ENCODE results near the gene TMEM220.
A peak's percentile ranks its signal among the peaks of the same experiment; 100 is the strongest.
"Not testable (repeated sequence)": the region's sequence is repeated elsewhere in the genome, so short reads cannot be mapped to it uniquely, and the experiment has no call there.

Gene TMEM220

GRCh38 chr17:10727192-10727591 is 2.6 kb downstream of the TMEM220 start:
- no peak for DNase-seq

DNA sequence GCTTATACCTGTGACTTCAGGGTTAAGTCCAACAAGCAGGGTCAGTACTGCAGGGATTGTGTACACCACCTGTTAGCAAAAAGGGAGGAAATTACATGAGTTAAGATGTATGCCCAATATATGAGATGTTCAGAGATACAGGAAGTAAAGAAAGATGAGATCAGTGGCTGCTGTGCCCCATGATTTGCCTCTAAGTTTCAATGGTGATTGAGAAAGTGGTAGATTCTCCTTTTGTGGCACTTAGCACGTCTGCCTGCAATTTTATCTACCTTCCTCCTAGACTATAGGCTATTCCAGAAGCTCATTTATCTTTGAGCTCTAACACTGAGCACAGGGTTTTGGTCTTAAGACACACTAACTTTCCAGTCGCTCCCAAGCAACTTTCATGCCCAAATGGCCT is 3.6 kb downstream of the TMEM220 start:
- DNase-seq = no peak

GRCh38 chr17:10725262-10725661 is 4.6 kb downstream of the TMEM220 start:
- no peak for DNase-seq

DNA sequence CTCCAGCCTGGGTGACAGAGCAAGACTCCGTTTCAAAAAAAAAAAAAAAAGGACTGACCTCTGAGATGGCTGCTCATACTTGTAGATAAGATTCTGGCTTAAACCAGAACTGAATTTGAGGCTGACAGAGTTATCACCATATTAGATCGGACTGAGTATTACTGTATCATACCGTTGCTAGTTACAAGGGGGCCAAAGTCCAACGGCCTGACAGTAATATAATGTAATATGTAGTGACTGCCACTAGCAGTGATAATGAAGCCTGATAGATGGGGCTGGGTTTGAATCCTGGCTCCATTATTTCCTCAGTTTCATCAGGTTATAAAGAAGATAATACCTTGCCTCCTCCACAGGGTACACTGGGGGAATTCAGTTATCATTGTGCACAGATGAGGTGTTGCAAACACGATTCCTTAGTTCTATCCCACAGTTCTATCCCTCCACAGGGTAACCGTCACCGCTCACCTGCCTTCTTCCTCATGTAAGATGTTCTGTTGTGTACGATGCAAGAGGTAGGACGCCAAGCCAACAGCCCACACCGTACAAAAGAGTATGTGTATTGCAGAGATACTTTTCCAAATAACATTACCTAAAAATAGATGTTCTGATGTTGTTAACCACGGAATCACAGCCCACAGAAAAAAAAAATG is 5.2 kb downstream of the TMEM220 start:
- DNase-seq = no peak

DNA sequence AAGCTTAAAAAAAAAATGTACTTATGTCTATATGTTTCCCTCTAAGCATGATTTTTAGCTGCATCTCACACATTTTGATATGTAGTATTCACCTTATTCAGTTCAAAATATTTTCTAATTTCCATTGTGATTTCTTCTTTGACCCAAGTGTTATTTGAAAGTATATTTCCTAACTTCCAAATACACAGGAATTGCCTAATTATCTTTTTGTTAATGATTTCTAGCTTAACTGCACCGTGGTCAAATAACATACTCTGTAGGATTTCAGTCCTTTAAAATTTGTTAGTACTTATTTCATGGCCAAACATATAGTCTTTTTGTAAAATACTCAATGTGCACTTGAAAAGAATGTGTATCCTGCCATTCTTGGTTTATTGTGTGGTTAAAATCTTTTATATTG is 11.3 kb downstream of the TMEM220 start:
- DNase-seq = no peak

- DNase-seq = no peak
These were observed 13.6 kb downstream of the TMEM220 start for GRCh38 chr17:10716218-10716617.

GRCh38 chr17:10713318-10713717 is 16.5 kb downstream of the TMEM220 start:
- no peak for DNase-seq

- no peak for DNase-seq
These were observed 24.1 kb downstream of the TMEM220 start for GRCh38 chr17:10705727-10706126.

DNA sequence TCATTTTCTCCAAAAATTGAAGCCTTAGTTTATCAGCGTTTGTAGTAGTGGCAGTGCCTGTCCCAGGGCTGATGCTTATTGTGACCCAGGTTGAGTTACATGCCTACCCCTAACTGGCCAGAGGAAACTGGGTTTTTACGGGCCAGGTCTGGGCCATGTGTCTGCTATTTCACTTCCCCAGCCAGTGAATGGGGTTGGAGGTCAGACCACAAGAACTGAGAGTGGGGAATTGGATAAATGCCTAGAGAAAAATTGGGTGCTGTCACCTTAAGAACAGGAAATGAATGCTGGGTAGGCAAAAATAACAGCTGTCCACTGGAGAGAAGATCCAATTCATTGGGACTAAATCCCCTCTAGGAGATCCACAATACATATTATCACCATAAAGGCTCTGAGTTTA is 27.2 kb downstream of the TMEM220 start:
- DNase-seq = no peak

GRCh38 chr17:10699856-10700255 is 30.0 kb downstream of the TMEM220 start:
- peak; percentile 9 for DNase-seq

DNA sequence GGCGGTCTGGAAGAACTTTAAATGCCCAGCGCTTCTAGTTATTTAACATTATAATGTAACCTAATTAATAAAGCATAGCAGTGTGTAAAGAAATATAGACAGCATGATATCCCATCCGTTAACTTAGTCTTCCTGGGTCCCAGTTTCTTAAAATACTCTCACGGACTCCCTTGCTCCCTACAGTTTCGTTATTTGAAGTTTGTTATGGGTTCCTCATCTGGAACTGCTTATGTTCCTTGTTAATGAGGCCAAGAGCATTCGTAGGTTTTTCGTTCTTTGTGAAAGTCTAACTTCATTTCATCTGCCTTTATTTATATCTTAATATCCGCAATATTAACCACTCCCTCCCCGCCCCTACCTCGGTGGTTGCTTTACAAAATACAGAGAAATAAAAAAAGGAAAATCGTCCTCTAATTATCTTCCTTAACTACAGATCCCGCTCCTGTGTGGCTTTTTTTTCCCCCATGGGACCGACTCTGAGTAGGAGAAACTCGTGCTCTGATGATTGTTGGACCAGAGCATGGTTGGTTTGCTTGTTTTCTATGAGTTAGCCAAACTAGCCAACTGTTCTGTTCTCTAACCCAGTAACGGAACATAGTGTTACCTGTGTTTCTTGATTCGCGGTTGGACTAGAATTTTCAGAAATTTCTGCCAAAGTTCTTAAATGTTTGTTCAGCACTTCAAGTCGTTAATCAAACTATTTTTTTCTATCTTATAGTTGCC is 31.6 kb downstream of the TMEM220 start:
- no peak for DNase-seq

DNA sequence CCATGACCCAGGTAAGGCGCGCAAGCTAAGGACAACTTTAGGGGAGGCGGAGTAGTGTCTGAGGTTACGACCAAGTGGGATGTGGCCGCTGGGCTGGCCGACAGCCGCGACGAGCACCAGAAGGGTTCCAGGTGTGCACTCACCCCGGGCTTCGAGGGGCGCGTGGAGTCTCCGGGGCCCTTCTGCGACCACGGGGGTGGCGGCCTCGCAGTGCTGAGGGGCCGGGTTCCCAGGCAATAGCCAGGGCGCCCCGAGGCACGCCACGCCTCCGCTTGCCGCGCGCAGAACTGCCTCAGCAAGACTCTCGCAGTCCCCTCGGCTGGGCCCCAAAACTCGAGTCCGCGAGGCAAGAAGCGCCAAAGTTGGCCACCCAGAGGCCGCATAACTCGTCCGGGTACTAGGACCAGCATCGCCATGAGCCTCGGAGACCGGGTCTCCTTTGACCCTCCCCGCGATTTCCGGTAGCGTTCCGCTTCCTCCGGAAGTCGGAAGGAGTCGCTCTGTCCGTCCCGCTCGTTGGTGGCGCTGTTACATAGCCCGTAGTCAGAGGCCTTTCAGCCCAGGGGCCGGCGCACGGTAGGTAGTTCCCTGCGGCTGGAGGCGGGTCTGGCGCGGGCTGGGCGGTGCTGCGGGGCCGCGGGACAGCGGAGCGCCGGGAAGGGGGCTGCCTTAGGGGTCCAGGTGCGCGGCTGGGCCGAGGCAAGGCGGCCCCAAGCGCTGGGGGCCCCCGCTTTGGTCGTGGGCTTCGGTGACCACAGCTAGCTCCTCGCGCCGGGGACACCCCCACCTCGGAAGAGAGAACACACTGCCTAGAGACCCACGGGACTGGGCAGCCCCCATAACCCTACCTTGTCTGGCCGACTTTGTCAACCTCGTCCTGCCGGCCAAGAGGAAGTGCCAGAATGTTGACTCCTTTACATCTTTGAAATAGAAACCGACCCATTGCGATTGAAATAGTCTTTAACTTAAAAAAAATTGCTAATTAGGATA is 32.4 kb downstream of the TMEM220 start, which contains the start of the genes ADPRM and SCO1:
TSS of gene ADPRM (plus strand) at position 503 of the 990 bp plus-strand sequence. CDS start 7,333 bp downstream, outside the sequence.
TSS of gene SCO1 (minus strand) at position 442 of the 990 bp plus-strand sequence. CDS start at position 416, 26 bp downstream.
- DNase-seq = peak; percentile 86

GRCh38 chr17:10695875-10696407 is 33.9 kb downstream of the TMEM220 start:
- DNase-seq = not testable (repeated sequence)

DNA sequence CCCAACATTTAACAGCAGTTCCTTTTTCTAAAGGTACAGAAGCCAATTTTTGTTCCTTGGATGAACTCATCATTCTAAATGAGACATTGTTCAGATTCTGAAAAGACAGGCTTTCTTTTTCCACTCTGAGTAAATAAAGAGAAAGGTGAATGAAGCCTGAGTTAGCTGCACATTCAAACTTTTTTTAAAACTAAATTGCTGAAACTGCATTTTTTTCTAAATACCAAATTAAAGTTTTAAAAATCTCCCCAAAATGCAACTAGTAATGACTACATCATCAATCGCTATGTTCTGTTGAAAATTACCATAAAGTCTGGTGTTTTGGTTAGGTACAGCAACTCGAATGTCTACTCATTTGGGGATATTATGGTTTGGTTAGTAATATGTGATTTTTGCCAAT is 42.3 kb downstream of the TMEM220 start:
- DNase-seq = no peak

- DNase-seq = no peak
These were observed 46.0 kb downstream of the TMEM220 start for GRCh38 chr17:10683853-10684252.

GRCh38 chr17:10681866-10682446 is 47.9 kb downstream of the TMEM220 start:
- DNase-seq = no peak

DNA sequence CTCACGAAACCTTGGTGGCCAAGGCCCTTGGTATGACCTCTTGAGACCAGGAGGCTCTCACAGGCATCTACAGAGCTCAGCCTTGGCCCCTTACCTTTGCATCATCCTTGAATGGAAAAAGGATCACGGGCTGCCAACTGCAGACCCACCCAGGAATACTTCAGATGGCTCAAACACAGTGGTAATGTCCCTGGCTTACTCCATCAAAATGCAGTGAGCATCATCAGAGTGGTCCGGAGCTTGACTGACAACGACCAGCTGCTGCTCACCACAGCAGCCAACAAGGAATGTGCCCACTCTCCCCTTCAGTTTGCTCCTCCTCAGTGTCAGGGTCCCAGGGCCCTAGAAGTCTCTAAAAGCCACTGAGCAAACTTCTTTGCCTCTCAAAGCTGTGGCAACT is 55.1 kb downstream of the TMEM220 start:
- no peak for DNase-seq

- no peak for DNase-seq
These were observed 56.5 kb downstream of the TMEM220 start for GRCh38 chr17:10673312-10673711.

DNA sequence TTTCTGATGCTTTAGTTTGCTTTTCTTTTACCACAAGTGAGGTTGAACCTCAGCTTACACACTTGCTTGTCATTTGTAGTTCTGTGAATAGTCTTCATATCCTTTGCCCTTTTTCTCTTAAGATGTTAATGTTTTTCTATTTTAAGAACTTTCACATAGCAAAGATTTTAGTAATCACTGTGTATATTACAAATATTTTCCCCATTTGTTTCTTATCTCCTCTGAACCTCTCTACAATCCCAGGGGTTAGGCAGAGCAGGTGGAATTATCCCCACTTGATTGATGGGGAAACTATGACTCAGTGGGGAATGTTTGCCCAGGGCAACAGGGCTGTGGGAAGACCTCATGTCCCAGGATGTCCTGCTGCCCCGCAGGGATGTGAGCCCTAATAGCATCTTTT is 61.0 kb downstream of the TMEM220 start:
- DNase-seq = no peak

GRCh38 chr17:10666906-10667305 is 62.9 kb downstream of the TMEM220 start:
- no peak for DNase-seq

DNA sequence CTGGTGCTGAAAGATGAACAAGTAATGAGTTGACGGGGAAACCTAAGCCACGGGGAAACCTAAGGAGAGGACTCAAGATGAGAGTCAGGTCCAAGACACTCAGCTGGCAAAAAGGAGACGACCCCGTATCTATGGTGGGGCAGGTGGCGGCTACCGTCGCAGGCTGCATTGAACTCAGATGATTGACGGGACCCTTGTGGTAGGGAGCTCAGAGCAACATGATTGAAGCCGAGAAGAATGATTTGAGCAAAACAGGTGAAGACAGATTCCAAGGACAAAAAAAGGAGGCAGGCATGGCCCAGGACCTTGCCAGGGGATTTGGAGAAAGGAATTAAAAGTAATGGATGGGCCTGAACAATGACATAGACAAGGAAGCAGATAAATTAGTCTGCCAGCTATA is 65.3 kb downstream of the TMEM220 start:
- no peak for DNase-seq

Measured in activated effector memory CD4-positive, alpha-beta T cell treated with Interleukin-2 at 50 U/mL for 16 hours (primary cell).